GM12873 (cell line): ENCODE data around the gene ADGRL3.

Source experiments
- CTCF ChIP-seq: IDR thresholded peaks from 2 replicates; pipeline ENCODE4 v1.5.1; 2012; ENCODE audit warnings: low read depth, mild to moderate bottlenecking, moderate library complexity, low read length, control low read depth; ENCODE audit not compliant: insufficient read depth; ENCODE audit errors: missing control alignments

ADGRL3 gene

GRCh38 chr4:61319156-61319555 lies 119.0 kb downstream of the ADGRL3 start:
- no peak for TF ChIP-seq CTCF

- no peak for TF ChIP-seq CTCF
Observed at GRCh38 chr4:61320154-61320553, 120.0 kb downstream of the ADGRL3 start.

- no peak for TF ChIP-seq CTCF
Observed at GRCh38 chr4:61320631-61321030, 120.5 kb downstream of the ADGRL3 start.

- TF ChIP-seq CTCF: no peak
Observed at GRCh38 chr4:61332693-61333092, 132.6 kb downstream of the ADGRL3 start.

GRCh38 chr4:61333490-61333889 lies 133.4 kb downstream of the ADGRL3 start:
- no peak for TF ChIP-seq CTCF

- TF ChIP-seq CTCF: no peak
Observed at GRCh38 chr4:61335241-61335763, 135.2 kb downstream of the ADGRL3 start.

- TF ChIP-seq CTCF: no peak
Observed at GRCh38 chr4:61336488-61336887, 136.4 kb downstream of the ADGRL3 start.
